Measurements from ENCODE around the gene HNRNPA2B1. TPM values are rescaled to one million over a fixed set of nuclear protein-coding genes. Genes with fewer than 3 reads are reported as not detected.
"Not testable (repeated sequence)": the region's sequence is repeated elsewhere in the genome, so short reads cannot be mapped to it uniquely, and the experiment has no call there.

The HNRNPA2B1 gene
- total RNA-seq, 1 experiment from 2014 or later, result 335 TPM

- no peak for DNase-seq (ENCODE audit: low spot score)
Observed at GRCh38 chr7:26185131-26185843, 15.3 kb downstream of the HNRNPA2B1 start.

GRCh38 chr7:26184281-26185101 lies 16.1 kb downstream of the HNRNPA2B1 start:
- DNase-seq (ENCODE audit: low spot score), result not testable (repeated sequence)

GRCh38 chr7:26183545-26184280 lies 16.8 kb downstream of the HNRNPA2B1 start:
- no peak for DNase-seq (ENCODE audit: low spot score)

- DNase-seq (ENCODE audit: low spot score), result no peak
Observed at GRCh38 chr7:26182706-26183105, 17.8 kb downstream of the HNRNPA2B1 start.

GRCh38 chr7:26182283-26182682 lies 18.3 kb downstream of the HNRNPA2B1 start:
- DNase-seq (ENCODE audit: low spot score), result no peak

GRCh38 chr7:26181474-26182227 lies 18.9 kb downstream of the HNRNPA2B1 start:
- no peak for DNase-seq (ENCODE audit: low spot score)

GRCh38 chr7:26180792-26181198 lies 19.8 kb downstream of the HNRNPA2B1 start:
- no peak for DNase-seq (ENCODE audit: low spot score)

- DNase-seq (ENCODE audit: low spot score), result no peak
Observed at GRCh38 chr7:26179826-26180497, 20.6 kb downstream of the HNRNPA2B1 start.

- DNase-seq (ENCODE audit: low spot score), result no peak
Observed at GRCh38 chr7:26179422-26179821, 21.1 kb downstream of the HNRNPA2B1 start.

- DNase-seq (ENCODE audit: low spot score), result no peak
Observed at GRCh38 chr7:26178272-26178960, 22.1 kb downstream of the HNRNPA2B1 start.

GRCh38 chr7:26177269-26177668 lies 23.3 kb downstream of the HNRNPA2B1 start:
- DNase-seq (ENCODE audit: low spot score), result not testable (repeated sequence)

GRCh38 chr7:26176696-26177095 lies 23.9 kb downstream of the HNRNPA2B1 start:
- not testable (repeated sequence) for DNase-seq (ENCODE audit: low spot score)

- not testable (repeated sequence) for DNase-seq (ENCODE audit: low spot score)
Observed at GRCh38 chr7:26175903-26176302, 24.6 kb downstream of the HNRNPA2B1 start.

- DNase-seq (ENCODE audit: low spot score), result no peak
Observed at GRCh38 chr7:26172048-26172447, 28.5 kb downstream of the HNRNPA2B1 start.

GRCh38 chr7:26171601-26172000 lies 28.9 kb downstream of the HNRNPA2B1 start:
- DNase-seq (ENCODE audit: low spot score), result no peak

- no peak for DNase-seq (ENCODE audit: low spot score)
Observed at GRCh38 chr7:26170663-26171062, 29.9 kb downstream of the HNRNPA2B1 start.

- no peak for DNase-seq (ENCODE audit: low spot score)
Observed at GRCh38 chr7:26169271-26169670, 31.3 kb downstream of the HNRNPA2B1 start.

GRCh38 chr7:26168458-26169023 lies 32.0 kb downstream of the HNRNPA2B1 start:
- no peak for DNase-seq (ENCODE audit: low spot score)

GRCh38 chr7:26167303-26167934 lies 33.1 kb downstream of the HNRNPA2B1 start:
- DNase-seq (ENCODE audit: low spot score), result no peak
